ENCODE data around the gene SOX8.

SOX8 gene

DNA sequence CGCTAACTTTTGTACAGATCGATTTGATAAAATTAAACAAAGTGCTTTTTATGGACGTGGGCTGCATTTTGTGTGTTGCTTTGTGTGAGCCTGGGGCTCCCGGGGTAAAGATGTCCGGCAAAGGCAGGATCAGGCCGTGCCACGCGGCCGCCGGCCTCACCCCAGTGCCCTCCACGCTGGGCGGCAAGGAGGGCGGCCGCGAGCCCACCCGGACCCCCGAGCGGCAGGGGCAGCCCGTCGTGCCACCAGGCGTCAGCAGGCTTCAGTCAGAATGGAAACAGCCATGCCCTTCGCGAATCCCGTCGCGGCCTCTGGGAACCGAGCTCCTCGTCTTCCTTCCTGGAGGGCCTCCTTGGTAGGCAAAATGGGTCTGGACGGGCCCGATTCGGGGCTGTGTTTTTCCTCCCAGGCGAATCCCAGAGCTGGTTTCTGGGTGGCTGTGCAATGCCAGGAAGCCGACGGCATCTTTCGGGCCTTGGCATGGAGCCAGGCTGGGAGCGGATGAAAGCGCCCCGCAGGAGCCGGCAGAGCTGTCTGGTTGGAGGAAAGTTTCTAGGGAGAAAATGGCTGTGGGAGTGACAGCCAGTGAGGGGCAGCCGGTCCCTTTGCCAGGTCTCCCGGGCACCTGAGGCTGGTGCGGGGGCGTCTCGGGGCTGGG, 5.5 kb downstream of the SOX8 start:
- DNase-seq (ENCODE audit: low spot score): no peak

DNA sequence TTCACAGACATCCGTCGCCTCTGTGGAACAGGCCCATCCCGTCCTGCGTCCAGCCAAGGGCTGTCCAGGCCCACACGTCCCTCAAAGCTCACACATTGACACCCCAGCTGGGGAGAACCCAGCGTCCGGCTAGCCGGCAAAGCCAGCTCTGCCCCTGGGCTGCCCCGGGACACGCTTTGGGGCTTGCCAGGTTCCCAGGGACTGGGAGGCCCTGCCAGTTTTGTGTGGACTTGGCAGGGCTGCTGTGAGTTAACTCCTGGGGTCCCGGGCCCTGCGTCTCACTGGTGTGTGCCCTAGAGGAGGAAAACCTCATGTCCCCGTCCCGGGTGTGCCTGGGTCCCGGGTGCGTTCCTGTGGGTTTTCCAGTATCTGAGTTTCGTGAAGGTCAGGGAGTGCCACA, 6.3 kb downstream of the SOX8 start:
- DNase-seq (ENCODE audit: low spot score): no peak

DNA sequence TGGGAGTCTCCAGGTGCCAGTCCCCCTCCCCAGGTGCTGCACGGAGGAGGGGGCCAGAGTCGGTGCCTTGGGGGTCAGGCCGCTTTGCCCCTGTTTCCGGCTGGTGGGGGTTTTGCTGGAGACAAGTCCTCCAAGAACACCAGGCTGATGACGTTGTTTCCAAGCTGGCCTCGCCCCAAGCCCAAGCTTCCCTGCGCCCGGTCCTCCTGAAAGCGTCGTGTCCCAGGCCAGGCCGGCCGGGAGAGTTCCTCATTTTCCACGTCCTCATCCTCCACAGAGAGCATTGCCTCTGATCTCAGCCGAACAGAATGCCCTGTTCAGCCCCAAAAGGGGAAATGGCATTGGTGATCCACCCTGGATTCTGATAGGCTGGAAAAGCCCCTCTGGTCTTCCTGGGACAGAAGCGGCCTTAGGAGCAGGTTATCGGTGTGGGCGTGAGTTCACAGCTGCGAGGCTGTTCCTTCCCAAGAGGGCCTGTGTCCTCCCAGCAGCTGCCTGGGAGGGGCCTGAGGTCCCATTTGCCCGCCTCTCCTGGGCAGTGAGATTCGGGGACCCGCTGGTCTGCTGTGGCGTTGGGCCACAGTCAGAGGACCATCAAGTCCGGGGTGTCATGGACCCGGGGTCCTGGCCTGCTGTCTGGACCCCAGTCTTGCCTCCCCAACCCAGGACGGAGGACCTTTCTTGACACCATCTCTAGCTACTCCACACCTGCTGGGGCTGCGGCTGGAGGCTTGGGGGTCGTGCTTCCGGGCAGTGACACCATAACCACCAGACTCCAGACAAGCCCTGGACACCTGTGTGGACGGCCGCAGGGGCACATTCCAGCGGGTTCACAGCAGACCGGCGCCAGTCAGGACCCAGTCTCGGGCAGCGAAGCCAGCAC, 7.1 kb downstream of the SOX8 start:
- no peak for DNase-seq (ENCODE audit: low spot score)

DNA sequence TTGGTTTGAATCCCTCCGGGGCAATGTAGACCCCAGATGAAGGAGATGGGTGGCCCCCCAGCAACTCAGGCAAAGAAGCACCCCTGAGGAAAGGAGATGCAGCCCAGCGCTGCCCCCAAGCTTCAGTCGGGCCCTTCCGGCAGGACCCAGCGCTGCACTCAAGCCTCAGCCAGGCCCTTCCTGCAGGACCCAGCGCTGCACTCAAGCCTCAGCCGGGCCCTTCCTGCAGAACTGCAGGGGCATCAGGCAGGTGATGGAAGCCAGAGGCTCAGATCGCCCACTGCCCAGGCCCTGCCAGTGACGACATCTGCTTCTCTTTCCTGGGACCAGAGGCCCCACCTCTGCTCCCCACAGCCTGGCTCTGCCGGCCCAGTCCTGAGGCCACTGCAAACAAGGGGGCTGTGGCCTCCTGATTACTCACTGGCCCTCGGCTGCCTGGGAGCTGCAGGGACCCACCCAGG, 7.8 kb downstream of the SOX8 start:
- no peak for DNase-seq (ENCODE audit: low spot score)

- DNase-seq (ENCODE audit: low spot score): no peak
These were observed 9.1 kb downstream of the SOX8 start for GRCh38 chr16:990516-991291.

DNA sequence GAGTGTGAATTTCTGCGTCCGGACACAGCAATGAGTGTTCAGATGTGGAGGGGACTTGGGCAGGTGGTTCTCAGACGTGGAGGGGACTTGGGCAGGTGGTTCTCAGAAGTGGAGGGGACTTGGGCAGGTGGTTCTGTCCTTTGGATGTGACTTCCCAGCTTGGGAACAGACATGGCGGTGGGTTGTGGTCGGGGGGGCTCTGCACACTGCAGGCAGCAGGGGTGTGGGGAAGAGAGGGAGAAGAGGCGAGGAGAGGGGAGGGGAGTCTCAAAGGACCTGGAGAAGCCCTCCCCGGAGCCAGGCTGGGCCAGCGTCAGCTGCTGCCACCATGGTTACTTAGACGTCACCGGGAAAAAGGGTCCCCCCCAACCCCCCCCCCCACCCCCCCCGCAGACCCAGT, 9.8 kb downstream of the SOX8 start:
- DNase-seq (ENCODE audit: low spot score): no peak

GRCh38 chr16:991773-992172, 10.2 kb downstream of the SOX8 start:
- DNase-seq (ENCODE audit: low spot score): no peak

DNA sequence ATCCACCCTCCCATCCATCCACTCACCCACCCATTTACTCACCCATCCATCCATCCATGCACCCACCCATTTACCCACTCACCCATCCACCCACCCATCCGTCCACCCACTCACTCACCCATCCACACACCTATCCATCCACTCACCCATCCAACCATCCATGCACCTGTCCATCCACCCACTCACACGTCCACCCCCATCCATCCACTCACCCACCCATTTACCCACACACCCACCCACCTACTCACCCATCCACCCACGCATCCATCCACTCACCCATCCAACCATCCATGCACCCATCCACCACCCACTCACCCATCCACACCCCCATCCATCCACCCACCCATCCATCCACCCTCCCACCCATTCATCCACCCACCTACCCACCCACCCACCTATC, 12.2 kb downstream of the SOX8 start:
- no peak for DNase-seq (ENCODE audit: low spot score)

GRCh38 chr16:995087-995486, 13.5 kb downstream of the SOX8 start:
- no peak for DNase-seq (ENCODE audit: low spot score)

GRCh38 chr16:995783-996182, 14.2 kb downstream of the SOX8 start:
- DNase-seq (ENCODE audit: low spot score): no peak

GRCh38 chr16:996681-997080, 15.1 kb downstream of the SOX8 start:
- no peak for DNase-seq (ENCODE audit: low spot score)

DNA sequence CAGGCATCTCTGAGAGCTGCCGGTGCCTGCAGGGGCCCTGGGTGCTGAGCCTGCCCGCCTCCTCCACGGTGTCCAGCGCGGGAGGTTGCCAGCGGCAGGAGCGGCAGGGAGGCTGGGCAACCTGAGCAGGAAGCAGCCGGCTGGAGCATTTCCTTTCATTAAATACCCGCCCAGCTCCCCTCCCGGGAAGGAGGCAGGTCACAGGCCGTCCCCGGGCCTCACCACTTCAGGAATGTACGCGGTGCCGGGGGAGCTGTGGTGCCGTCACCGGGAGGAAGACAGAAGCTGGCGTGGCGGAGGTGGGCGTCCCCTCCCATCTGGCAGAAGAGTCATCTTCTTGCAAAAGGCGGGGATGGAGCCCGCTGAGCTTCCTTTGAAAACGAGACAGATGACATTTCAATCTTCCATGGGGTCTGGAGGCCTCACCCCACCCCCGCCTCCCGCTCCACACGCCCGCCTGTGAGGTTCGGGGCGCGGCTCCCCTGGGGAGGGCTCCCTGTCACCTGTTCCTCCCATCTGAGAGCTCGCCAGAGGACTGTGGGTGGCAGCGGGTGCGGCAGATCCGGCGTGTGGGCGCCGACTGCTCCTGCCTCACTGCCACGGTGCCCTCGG, 16.0 kb downstream of the SOX8 start:
- DNase-seq (ENCODE audit: low spot score): no peak

GRCh38 chr16:998211-998610, 16.6 kb downstream of the SOX8 start:
- DNase-seq (ENCODE audit: low spot score): no peak

DNA sequence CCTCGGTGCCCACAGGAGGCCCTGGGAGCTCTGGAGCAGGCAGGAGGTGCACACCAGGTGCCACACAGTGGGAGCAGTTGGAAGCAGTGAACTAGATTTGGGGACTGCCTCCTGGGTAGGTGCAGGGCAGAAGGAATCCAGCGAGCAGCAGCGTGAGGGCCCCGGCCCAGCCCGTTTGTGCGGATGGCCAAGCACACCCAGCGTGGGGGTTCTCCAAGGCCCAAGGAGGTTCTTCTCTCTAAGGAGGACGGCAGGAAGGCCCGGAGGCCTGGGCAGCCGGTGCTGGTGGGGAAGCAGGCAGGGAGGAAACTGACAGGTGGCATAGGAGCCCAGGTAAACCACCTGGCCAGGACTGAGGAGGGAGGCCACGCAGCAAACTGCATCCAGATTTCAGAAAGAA, 17.0 kb downstream of the SOX8 start:
- no peak for DNase-seq (ENCODE audit: low spot score)

- no peak for DNase-seq (ENCODE audit: low spot score)
These were observed 18.1 kb downstream of the SOX8 start for GRCh38 chr16:999677-1000076.

GRCh38 chr16:1000608-1001007, 19.0 kb downstream of the SOX8 start:
- no peak for DNase-seq (ENCODE audit: low spot score)

- DNase-seq (ENCODE audit: low spot score): no peak
These were observed 19.5 kb downstream of the SOX8 start for GRCh38 chr16:1001096-1001495.

- DNase-seq (ENCODE audit: low spot score): no peak
These were observed 21.0 kb downstream of the SOX8 start for GRCh38 chr16:1002399-1003166.

DNA sequence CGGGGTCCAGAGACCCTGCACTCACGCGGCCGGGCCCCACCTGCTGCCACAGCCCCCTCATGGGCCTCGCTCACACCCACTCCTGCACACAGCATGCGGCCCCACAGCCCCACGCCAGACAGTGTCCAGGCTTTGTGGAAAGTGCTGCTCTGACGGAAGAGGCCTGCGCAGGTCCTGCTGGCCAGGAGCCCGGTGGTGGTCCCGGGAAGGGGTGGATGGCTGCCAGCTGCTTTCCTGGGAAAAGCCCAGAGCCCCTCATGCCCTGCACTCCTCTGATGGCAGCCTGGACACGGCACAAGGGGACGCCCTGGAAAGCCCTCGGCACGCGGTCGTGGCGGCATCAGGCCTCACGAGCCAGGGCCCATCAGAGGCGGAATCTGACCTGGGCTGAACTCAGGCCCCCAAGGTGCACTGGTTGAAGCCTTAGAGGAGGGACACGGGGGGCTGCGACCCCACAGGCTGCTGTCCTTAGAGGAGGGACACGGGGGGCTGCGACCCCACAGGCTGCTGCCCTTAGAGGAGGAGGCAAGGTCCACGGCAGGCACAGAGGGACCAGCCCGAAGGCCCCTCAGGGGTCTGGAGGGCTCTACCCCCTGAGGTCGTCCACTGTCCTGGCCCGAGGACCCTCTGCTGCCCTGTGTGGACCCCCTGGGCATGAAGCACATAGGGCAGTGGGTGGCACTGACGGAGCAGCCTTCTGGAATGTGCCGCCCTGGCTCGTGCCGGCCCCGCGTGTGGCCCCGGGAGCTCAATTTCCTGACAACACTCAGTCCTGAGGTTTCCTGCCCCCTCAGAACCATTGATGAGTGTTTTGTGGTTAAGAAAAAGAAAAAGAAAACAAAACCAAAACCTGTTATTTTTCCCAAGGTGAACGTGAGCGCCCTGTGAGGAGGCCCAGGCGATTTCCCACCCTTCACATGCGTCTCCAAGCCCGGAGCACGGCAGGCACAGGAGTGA, 22.1 kb downstream of the SOX8 start:
- DNase-seq (ENCODE audit: low spot score): no peak

DNA sequence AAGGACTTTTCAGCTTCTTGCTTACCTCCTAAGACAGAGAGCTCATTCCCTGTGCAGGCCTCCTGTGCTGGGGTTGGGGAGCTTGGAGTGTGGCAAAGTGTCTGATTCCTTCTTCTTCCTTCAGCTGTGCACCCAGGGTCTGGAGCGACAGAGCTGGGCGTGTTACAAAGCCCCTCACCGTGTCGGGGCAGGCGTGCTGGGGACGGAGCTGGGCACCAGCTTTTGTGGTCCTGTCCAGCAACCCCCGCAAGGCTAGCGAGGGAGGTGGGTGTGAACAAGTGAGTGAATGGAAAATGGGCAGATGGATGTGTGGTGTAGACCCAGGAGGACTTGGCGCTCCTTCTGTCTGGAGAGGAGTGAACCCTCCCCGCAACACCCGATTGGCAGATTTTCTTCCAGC, 23.7 kb downstream of the SOX8 start:
- no peak for DNase-seq (ENCODE audit: low spot score)

Measured in SK-N-DZ (cell line).